Left colon (tissue), 2 donors: ENCODE measurements around the gene ABCA6. TPM values are rescaled to one million over a fixed set of nuclear protein-coding genes. Genes with fewer than 3 reads are reported as not detected.
"Not testable (repeated sequence)": the region's sequence is repeated elsewhere in the genome, so short reads cannot be mapped to it uniquely, and the experiment has no call there.

Source experiments
- ATAC-seq: fragments of 200-7000 bp; cut with Tn5 transposase; one replicate; pipeline ENCODE4 v1.9.1; 2020; ENCODE audit warnings: mild to moderate bottlenecking, moderate library complexity
- DNase-seq, 2 donors: peaks; one replicate each; pipeline ENCODE4 v3.0.0-alpha.2; 2020
- intact Hi-C, 2 donors: fragments of 100-400 bp; cut with DNase I in 1 of 2; cut with micrococcal nuclease in 1 of 2; formaldehyde crosslinking; loops; one replicate each; pipeline versions ENCODE4 v1.11.2 to v1.14.0; 2022; cut with DNase I, micrococcal nuclease
- total RNA-seq, 2 donors: library from RNA; stranded (reverse); fragmentation: NEBNext Ultra II Directional; extraction: Animal tissue kit (Norgen Biotek cat#: 25700); gene quantifications; one replicate each; pipeline ENCODE4 v1.2.1, GENCODE V29; 2021
- donor health status: DM: no; HTN: no; CAD: no.
- donor health status: DM: yes; HTN: yes; CAD: no.

Gene ABCA6
- total RNA-seq, 2 donors from 2014 or later: 5.7 to 9.0 TPM

DNA sequence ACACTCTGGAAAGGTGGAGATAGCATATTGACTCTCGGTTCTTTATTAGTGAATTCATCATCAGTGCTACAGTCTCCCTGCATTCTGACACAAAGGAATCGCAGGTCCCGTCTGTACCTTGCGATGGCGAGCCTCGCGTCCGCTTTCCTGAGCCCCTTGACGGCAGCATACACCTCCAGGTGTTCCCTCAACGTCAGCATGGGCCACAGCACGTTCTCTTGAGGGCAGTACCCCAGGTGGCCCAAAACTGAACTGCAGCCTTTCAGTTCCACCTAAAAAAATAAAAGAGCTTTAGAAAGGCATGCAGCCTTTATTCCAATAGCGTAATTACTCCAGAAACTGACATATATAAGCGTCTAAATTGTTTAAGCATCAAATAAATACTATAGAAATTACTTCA, 56.8 kb downstream of the ABCA6 start:
- DNase-seq: peak in 1 of 2 donors; percentile 8
- intact Hi-C loops: no loop called here

DNA sequence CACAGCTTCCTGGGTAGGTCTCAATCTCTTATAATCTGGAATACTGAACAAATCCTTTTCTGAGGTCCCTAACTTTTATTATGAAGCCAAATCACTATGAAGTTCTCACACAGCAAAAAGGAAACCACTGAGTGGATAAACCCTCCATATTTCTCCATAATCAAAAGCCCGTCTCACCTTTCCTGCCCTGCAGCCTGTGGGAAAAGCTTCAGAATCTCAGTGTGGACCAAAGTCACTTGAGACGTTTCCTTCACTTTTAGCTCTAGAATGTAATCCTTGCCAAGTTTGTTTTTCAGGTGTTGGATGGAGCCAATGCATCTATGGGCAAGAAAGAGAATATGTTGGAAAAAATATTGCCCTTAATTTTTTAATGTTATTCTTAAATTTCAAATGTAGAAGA, 59.0 kb downstream of the ABCA6 start:
- intact Hi-C loops: no loop called here

More for the DNA sequence above, 56.8 kb downstream of the ABCA6 start:
- ATAC-seq: no peak

DNA sequence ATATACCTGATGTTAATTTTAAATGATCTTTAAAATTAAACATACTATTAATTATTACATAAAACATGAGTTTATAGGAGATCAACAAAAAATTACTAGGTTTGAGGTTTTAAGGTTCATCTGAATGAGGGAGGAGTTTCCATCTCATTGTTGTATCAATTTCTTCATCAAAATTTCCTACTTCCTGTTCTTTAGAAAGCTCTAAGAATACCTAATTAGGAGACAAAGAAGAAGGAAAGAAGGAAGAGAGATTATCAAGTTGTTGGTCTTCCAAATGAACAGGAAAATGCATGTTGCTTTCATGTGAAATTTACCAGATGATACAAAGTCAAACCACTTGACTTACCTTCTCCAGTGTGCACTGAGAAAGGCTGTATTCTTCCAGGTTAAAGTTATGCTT, 62.8 kb downstream of the ABCA6 start:
- no peak for DNase-seq
- intact Hi-C loops: no loop called here
- no peak for ATAC-seq

More for the DNA sequence above, 59.0 kb downstream of the ABCA6 start:
- DNase-seq: no peak
- no peak for ATAC-seq

DNA sequence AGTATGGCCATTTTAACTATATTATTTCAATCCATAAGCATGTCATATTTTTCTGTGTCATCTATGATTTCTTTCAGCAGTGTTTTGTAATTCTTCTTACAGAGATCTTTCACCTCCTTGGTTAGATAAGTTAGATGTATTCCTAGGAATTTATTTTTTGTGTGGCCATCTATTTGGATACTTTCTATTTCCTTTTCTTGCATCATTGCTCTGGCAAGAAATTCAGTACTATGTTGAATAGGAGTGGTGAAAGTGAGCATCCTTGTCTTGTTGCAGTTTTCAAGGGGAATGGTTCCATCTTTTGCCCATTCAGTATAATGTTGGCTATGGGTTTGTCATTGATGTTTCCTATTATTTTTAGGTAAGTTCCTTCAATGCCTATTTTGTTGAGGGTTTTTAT, 65.9 kb downstream of the ABCA6 start:
- intact Hi-C loops: no loop called here
- ATAC-seq (no peak), DNase-seq (no peak)

DNA sequence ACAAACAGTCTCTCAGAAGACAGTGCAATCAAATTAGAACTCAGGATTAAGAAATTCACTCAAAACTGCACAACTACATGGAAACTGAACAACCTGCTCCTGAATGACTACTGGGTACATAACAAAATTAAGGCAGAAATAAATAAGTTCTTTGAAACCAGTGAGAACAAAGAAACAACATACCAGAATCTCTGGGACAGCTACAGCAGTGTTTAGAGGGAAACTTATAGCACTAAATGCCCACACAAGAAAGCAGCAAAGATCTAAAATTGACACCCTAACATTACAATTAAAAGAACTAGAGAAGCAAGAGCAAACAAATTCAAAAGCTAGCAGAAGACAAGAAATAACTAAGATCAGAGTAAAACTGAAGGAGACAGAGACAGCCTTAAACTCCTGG, 68.3 kb downstream of the ABCA6 start:
- intact Hi-C loops, DNase-seq, ATAC-seq: not testable (repeated sequence)

DNA sequence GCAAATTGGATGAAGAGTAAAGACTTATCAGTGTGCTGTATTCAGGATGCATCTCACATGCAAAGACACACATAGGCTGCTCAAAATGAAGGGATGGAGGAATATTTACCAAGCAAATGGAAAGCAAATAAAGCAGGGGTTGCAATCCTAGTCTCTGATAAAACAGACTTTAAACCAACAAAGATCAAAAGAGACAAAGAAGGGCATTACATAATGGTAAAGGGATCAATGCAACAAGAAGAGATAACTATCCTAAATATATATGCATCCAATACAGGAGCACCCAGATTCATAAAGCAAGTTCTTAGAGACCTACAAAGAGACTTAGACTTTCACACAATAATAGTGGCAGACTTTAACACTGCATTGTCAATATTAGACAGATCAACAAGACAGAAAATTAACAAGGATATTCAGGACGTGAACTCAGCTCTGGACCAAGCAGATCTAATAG, 68.9 kb downstream of the ABCA6 start:
- intact Hi-C loops, DNase-seq, ATAC-seq: not testable (repeated sequence)

DNA sequence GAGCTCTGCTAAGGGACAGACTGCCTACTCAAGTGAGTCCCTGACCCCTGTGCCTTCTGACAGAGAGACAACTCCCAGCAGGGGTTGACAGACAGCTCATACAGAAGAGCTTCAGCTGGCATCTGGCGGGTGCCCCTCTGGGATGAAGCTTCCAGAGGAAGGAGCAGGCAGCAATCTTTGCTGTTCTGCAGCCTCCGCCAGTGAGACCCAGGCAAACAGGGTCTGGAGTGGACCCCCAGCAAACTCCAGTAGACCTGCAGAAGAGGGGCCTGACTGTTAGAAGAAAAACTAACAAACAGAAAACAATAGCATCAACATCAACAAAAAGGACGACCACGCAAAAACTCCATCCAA, 70.5 kb downstream of the ABCA6 start:
- intact Hi-C loops, ATAC-seq, DNase-seq: not testable (repeated sequence)

DNA sequence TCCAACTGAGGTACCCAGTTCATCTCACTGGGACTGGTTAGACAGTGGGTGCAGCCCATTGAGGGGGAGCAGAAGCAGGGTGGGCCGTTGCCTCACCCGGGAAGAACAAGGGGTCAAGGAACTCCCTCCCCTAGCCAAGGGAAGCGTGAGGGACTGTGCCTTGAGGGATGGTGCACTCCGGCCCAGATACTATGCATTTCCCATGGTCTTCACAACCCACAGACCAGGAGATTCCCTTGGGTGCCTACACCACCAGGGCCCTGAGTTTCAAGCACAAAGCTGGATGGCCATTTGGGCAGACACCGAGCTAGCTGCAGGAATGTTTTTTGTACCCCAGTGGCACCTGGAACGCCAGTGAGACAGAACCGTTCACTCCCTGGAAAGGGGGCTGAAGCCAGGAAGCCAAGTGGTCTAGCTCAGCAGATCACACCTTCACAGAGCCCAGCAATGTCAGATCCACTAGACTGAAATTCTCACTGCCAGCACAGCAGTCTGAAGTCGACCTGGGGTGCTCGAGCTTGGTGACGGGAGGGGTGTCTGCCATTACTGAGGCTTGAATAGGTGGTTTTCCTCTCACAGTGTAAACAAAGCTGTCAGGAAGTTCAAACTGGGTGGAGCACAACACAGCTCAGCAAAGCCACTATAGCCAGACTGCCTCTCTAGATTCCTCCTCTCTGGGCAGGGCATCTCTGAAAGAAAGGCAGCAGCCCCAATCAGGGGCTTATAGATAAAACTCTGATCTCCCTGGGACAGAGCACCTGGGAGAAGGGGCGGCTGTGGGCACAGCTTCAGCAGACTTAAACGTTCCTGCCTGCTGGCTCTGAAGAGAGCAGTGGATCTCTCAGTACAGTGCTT, 71.1 kb downstream of the ABCA6 start:
- DNase-seq, intact Hi-C loops: not testable (repeated sequence)
- peak; percentile 72 for ATAC-seq

DNA sequence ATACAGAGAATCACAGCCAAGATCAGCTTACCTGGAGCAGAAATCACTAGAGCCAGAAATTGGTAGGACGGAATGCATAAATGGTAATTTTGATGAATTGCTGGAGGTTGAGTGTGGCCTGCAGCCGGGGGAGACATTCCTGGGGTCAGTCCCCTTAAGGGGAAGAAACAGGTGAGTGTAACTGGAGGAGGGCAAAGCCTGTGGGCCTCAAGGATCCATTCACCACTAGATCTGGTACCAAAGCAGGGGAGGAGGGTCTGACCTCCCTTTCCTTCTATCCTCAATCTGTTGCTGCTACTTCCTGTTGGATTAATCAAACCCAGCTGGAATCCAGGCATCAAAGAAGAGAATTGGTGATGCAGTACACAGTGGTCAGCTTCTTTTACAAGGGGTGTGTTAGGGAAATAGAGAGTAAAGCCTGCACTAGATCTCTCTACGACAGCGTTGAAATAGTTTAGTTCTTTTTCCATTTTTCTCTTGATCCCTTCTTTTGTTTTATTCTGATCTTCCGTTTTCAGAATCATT, 72.4 kb downstream of the ABCA6 start:
- no peak for DNase-seq
- ATAC-seq: no peak
- intact Hi-C loops: no loop called here

DNA sequence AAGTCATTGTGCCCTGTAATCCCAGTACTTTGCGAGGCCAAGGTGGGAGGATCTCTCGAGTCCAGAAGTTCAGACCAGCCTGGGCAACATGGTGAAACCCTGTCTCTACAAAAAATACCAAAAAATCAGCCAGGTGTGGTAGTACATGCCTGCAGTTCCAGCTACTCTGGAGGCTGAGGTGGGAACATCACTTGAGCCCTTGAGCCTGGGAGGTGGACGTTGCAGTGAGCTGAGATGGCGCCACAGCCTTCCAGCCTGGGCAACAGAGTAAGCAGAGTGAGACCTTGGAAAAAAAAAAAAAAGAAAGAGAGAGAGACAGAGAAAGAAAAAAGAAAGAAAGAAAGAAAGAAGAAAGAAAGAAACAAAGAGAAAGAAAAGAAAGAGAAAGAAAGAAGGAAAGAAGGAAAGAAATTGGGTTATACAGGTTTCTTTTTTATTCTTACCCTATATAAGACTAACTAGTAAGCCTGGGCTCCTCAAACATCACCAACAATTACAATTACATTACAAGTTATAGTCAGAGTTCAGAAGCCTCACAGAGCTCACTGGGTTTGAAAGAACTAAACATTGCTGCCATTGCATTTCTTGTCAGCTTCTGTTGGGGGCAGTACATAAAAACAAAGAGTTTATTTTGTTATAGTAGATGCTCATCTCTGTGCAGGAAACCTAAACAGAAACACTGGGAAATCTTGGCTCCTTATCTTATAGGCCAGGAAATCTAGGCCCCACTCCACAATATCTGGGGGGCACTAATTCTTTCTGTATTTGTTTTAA, 74.2 kb downstream of the ABCA6 start:
- ATAC-seq (no peak), DNase-seq (no peak)
- intact Hi-C loops: no loop called here

DNA sequence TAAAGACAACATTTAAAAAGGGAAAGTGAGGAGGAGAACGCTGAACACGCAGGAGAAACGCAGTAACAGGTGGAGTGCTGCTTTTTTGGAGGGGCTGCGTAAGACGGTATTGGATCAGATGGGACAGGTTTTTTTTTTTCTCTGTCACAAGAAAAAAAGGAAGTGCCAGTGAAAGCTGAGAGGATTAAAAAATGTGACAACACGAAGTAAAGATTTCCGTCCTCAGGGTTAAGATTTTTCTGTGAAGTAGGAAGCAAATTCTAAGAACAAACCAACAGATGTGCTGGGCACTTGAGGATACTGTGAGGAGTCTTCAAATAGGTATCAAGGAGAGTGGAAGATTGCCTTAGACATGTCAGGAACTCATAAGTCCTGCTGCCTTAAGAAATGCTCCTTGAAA, 75.2 kb downstream of the ABCA6 start:
- DNase-seq (no peak), ATAC-seq (no peak)
- intact Hi-C loops: no loop called here

DNA sequence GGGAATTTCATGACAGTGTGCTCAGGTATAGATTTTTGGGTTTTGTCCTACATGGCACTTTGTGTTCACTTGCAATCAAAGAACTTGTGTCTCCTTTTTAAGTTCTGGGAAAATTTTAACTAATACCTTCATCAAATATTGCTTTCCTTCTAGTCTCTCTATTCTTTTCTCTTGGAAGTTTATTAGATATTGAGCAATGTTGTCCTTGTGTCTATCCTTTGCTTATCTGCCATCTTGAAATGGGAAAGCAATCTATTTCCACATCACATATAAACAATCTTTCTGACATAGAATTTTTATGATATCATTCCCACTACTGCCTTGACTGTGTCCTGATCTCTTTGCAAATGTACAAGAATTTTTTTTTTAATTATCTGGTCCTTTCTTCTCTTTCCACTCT, 76.6 kb downstream of the ABCA6 start:
- no peak for DNase-seq
- ATAC-seq: no peak
- intact Hi-C loops: no loop called here

DNA sequence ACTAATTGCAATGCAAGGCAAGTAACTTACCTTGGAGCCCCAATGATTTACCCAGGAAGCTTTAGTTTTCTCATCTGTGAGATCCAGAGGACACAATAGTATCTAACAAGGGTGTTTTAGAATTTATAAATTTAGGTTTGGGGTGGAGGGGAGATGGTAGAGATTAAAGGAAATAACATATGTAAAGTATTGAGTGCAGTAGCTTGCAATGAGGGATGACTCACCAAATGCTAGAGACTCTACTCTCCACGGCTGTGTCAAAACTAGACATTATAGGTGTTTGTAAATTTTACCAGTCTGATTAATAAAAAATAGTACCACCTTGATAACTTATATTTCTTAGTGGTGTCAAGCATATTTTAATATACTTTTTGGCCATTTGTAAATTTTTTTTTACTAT, 77.2 kb downstream of the ABCA6 start:
- ATAC-seq: no peak
- intact Hi-C loops: no loop called here
- DNase-seq: no peak

DNA sequence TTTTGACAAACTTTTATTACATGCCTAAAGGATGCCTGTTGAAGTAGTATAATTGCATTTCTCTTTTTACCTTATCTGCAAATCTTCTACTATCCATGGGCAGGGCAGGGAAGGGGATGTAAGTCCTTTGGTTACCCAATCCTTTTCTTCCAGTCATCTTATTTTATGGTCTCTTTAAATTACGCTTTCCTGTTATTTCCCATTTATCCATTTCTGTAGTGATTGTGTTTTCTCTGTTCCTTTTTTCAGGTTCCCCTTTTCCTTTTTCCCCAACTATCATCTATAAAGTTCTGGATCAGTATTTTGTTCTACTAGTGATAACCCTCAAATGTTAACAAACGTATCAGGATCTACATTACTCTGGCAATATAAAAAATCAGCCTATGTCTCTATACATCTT, 77.7 kb downstream of the ABCA6 start:
- intact Hi-C loops: no loop called here
- ATAC-seq (no peak), DNase-seq (no peak)

DNA sequence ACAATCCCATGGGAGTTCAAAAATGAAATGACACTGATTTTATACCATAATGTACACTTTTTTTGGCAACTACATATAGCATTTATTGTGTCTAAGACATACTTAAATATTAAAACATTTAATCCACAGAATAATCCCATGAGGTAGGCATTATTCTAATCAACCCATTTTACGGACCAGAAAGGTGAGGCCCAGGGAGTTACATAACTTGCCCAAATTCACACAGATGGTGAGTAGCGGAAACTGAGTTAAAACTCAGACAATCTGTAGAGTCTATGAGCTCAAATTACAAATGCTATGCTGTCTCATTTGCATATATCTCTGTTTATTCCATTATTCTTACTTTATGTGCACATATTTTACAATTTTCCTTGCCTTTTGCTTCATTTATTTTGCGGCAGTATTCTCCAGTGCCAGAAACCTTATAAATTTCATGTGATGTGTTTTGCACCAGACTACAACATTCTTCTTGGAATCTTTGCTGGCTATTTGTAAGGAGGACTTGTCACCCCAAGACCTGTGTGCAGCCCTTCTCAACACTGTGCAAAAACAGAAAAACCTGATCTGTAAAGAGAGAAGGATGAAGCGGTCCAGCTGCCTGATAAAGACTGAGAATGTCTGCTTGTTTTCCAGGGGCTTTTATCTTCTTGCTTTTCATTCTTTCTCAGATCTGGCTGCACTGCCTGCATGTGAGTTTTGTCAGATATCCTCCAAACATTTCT, 78.7 kb downstream of the ABCA6 start:
- ATAC-seq: no peak
- DNase-seq: no peak
- intact Hi-C loops: no loop called here

DNA sequence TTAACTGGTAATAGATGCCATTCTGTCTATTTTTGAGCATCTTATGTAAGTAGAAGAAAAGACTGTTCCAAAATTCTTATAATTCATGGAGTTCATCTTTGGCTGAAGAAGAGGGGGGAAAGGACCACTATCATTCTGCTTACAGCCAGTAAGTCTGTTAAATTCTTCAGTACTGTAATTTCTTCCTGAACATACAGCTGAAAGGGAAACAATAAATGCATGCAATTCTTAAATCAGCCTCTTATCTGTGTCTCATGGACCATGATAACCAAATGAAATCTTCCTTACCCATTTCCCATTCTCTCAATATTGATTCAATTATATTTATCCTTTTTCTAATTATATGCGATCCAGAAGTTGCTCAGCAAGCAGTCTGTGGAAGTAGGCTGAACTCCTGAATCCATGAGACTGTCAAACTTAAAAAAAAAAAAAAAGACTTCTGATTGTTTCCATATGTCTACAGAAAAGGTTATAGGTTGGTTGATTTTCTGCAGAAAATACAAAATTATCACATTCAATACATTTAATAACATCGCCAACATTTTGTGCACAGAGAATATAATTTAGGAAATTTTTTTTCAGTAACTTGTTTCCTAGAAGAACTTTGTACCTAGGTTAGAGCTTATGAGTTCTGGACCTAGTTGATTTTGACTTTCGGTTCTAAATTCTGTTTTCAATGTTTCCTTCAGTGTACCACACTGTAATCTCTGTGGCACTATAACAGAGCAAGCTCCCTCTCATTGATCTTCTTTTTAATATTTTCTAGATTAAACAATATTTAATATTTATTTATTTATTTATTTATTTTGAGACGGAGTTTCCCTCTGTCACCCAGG, 79.8 kb downstream of the ABCA6 start:
- ATAC-seq (no peak), DNase-seq (no peak)
- intact Hi-C loops: no loop called here

DNA sequence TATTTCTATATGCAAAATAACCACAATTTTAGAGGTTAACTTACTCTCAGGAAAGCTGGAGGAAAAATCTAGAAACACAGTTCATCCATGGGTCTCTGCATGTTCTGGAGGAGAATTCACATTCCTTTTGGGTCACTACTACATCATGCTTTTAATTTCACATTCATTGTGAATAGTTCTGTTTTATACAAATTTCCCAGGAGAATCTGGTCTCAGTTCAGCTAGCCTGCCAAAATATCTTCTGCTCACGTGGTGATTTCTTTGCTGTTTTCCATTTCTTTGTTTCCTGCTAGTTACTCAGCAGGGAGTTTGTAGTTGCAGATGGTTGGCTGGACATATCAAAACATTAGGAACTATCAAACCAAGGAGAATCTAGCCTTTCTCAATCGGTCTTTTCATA, 80.9 kb downstream of the ABCA6 start, which contains the start of gene ABCA9:
ABCA9 (minus strand) TSS at position 106 of the 400 bp plus-strand sequence. CDS start 9,801 bp downstream, outside the sequence.
- ATAC-seq (no peak), DNase-seq (no peak)
- intact Hi-C loops: no loop called here

DNA sequence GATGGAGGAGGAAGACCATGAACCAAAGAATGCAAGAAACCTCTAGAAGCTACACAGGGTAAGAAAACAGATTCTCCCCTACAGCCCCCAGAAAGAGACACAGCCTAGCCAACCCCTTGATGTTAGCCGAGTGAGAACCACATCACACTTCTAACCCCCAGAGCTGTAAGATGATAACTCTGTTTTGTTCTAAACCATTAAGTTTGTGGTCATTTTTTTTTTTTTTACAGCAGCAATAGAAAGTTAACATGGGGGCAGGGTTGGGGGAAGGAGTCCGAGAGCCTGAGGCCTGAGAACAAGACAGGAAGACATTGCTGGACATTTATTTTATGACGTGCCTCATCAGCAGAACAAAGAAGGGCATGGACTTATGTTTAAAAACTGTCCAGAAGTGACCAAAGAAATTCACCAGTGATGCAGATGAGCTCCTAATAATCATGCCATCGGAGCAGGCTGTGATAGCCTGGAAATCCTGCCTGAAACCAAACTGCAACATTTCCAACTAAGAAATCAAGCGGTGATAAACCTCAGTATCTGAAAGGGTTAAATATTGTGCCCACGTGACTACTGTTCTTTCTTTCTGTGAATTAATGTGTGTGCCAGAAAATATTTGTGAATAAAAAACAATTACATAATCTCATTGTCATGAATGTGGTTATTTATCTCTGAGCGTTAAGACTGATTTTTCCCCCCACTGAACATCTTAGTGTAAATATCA, 82.1 kb downstream of the ABCA6 start:
- intact Hi-C loops: no loop called here
- DNase-seq: no peak

More for the DNA sequence above, 82.1 kb downstream of the ABCA6 start:
- no peak for ATAC-seq
